Measurements from ENCODE around the gene ADAMTS6.
"Not testable (repeated sequence)": the region's sequence is repeated elsewhere in the genome, so short reads cannot be mapped to it uniquely, and the experiment has no call there.

DNA sequence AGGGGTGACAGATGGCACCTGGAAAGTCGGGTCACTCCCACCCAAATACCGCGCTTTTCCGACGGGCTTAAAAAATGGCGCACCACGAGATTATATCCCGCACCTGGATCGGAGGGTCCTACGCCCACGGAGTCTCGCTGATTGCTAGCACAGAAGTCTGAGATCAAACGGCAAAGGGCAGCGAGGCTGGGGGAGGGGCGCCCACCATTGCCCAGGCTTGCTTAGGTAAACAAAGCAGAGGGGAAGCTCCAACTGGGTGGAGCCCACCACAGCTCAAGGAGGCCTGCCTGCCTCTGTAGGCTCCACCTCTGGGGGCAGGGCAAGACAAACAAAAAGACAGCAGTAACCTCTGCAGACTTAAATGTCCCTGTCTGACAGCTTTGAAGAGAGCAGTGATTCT, 111.2 kb downstream of the ADAMTS6 start:
- TF ChIP-seq, protein P1, sequence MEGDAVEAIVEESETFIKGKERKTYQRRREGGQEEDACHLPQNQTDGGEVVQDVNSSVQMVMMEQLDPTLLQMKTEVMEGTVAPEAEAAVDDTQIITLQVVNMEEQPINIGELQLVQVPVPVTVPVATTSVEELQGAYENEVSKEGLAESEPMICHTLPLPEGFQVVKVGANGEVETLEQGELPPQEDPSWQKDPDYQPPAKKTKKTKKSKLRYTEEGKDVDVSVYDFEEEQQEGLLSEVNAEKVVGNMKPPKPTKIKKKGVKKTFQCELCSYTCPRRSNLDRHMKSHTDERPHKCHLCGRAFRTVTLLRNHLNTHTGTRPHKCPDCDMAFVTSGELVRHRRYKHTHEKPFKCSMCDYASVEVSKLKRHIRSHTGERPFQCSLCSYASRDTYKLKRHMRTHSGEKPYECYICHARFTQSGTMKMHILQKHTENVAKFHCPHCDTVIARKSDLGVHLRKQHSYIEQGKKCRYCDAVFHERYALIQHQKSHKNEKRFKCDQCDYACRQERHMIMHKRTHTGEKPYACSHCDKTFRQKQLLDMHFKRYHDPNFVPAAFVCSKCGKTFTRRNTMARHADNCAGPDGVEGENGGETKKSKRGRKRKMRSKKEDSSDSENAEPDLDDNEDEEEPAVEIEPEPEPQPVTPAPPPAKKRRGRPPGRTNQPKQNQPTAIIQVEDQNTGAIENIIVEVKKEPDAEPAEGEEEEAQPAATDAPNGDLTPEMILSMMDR (IDR thresholded peaks at IDR 0.05; ENCODE audit: insufficient read depth, low read length, poor library complexity, severe bottlenecking), result not testable (repeated sequence)
- TF ChIP-seq EZH2phosphoT487 (conservative IDR thresholded peaks at IDR 0.05; ENCODE audit: low read length), result not testable (repeated sequence)

Data from SU-DHL-6 (cell line).